RWPE2 (cell line): ENCODE measurements around the gene NOL4L.
A peak's percentile ranks its signal among the peaks of the same experiment; 100 is the strongest.

Experiments used
- ATAC-seq: fragments of 200-7000 bp; cut with Tn5 transposase; 3 replicates; pipeline ENCODE4 v1.9.1; 2021; ENCODE audit warnings: low read depth
- DNase-seq: peaks from one replicate; pipeline ENCODE4 v3.0.0-alpha.2; 2020; ENCODE audit warnings: low spot score
- H3K27ac ChIP-seq: fragments of 450-650 bp; 2 replicates; pipeline ENCODE4 v1.5.1; 2017; ENCODE audit warnings: mild to moderate bottlenecking; ENCODE audit not compliant: poor library complexity, severe bottlenecking
- H3K27me3 ChIP-seq: fragments of 250-450 bp; sonication (Bioruptor Pico); 2 replicates; pipeline ENCODE4 v1.5.1; 2021; ENCODE audit warnings: mild to moderate bottlenecking, moderate library complexity; ENCODE audit not compliant: insufficient read depth, poor library complexity, severe bottlenecking
- H3K36me3 ChIP-seq: fragments of 250-450 bp; sonication (Bioruptor Pico); 2 replicates; pipeline ENCODE4 v1.5.1; 2020; ENCODE audit warnings: low read depth, mild to moderate bottlenecking, moderate library complexity
- H3K4me1 ChIP-seq: fragments of 250-450 bp; sonication (Bioruptor Pico); 2 replicates; pipeline ENCODE4 v1.5.1; 2021; ENCODE audit warnings: mild to moderate bottlenecking, moderate library complexity; ENCODE audit not compliant: insufficient read depth, poor library complexity, severe bottlenecking
- H3K4me3 ChIP-seq: fragments of 250-450 bp; sonication (Bioruptor Pico); 2 replicates; pipeline ENCODE4 v1.5.1; 2021; ENCODE audit warnings: mild to moderate bottlenecking, moderate library complexity; ENCODE audit not compliant: severe bottlenecking
- H3K9me3 ChIP-seq: fragments of 250-450 bp; sonication (Bioruptor Pico); 2 replicates; pipeline ENCODE4 v1.5.1; 2021; ENCODE audit warnings: mild to moderate bottlenecking, moderate library complexity; ENCODE audit not compliant: severe bottlenecking
- CTCF ChIP-seq: fragments of 450-650 bp; IDR thresholded peaks from one replicate; pipeline ENCODE4 v1.5.1; 2017; ENCODE audit warnings: mild to moderate bottlenecking, moderate library complexity; ENCODE audit not compliant: poor library complexity, severe bottlenecking

NOL4L gene

GRCh38 chr20:32624687-32625345 is 39.7 kb upstream of the NOL4L start:
- TF ChIP-seq CTCF = no peak
- no peaks in the 10 kb centered on the region for H3K9me3 ChIP-seq
- ATAC-seq = no peak
- peaks cover 1% of the 10 kb centered on the region for H3K27me3 ChIP-seq
- no peaks in the 10 kb centered on the region for H3K4me1 ChIP-seq
- H3K27ac ChIP-seq = no peak overlapping the region
- no peak overlapping the region for H3K4me3 ChIP-seq
- no peaks in the 10 kb centered on the region for H3K36me3 ChIP-seq
- DNase-seq = no peak

GRCh38 chr20:32623667-32624157 is 38.6 kb upstream of the NOL4L start:
- no peak overlapping the region for H3K27ac ChIP-seq
- no peaks in the 10 kb centered on the region for H3K36me3 ChIP-seq
- no peaks in the 10 kb centered on the region for H3K9me3 ChIP-seq
- H3K4me3 ChIP-seq = no peak overlapping the region
- no peaks in the 10 kb centered on the region for H3K4me1 ChIP-seq
- no peak for ATAC-seq
- H3K27me3 ChIP-seq = peaks cover 9% of the 10 kb centered on the region
- no peak for TF ChIP-seq CTCF
- no peak for DNase-seq

- Histone ChIP-seq H3K4me1 (no peaks in the 10 kb centered on the region), H3K27me3 (peaks cover 9% of the 10 kb centered on the region), H3K36me3 (no peaks in the 10 kb centered on the region), H3K9me3 (no peaks in the 10 kb centered on the region), H3K27ac (no peak overlapping the region), H3K4me3 (no peak overlapping the region)
- no peak for TF ChIP-seq CTCF
- ATAC-seq (peak; percentile 32), DNase-seq (no peak)
These were observed 37.7 kb upstream of the NOL4L start for GRCh38 chr20:32622585-32623468.

- Histone ChIP-seq H3K27ac (no peak overlapping the region), H3K27me3 (peaks cover 9% of the 10 kb centered on the region), H3K4me1 (no peaks in the 10 kb centered on the region), H3K36me3 (no peaks in the 10 kb centered on the region), H3K4me3 (no peak overlapping the region), H3K9me3 (no peaks in the 10 kb centered on the region)
- no peak for TF ChIP-seq CTCF
- DNase-seq (no peak), ATAC-seq (peak; percentile 6; the same call in 1 of the 3 replicates)
These were observed 36.9 kb upstream of the NOL4L start for GRCh38 chr20:32621891-32622584.
